ENCODE measurements around the gene PALLD.

PALLD gene

GRCh38 chr4:168636040-168636439 is 139.2 kb downstream of the PALLD start:
- Histone ChIP-seq H3K4me3 (ENCODE audit: low read depth, low read length, poor library complexity, severe bottlenecking) (no peak overlapping the region), H3K79me2 (ENCODE audit: insufficient read depth, low read length) (no peaks in the 10 kb centered on the region), H3K4me2 (ENCODE audit: low read length) (no peak overlapping the region), H3K9me3 (ENCODE audit: low read length) (no peaks in the 10 kb centered on the region), H3K27ac (ENCODE audit: low read depth, low read length, poor library complexity, severe bottlenecking) (no peak overlapping the region), H3K9me2 (ENCODE audit: low read depth, low read length) (no peaks in the 10 kb centered on the region), H3F3A (ENCODE audit: insufficient read depth, low read length) (no peaks in the 10 kb centered on the region), H3K27me3 (ENCODE audit: insufficient read depth, low read length) (no peaks in the 10 kb centered on the region), H3K4me1 (ENCODE audit: insufficient read depth, low read length, severe bottlenecking) (no peaks in the 10 kb centered on the region), H3K9ac (ENCODE audit: low read length) (no peak overlapping the region), H2AFZ (ENCODE audit: low read length) (no peak overlapping the region), H4K20me1 (ENCODE audit: insufficient read depth, low read length) (no peaks in the 10 kb centered on the region), H3K36me3 (ENCODE audit: insufficient read depth, low read length) (no peaks in the 10 kb centered on the region)
- TF ChIP-seq CTCF (IDR thresholded peaks at IDR 0.05; ENCODE audit: low read length), result no peak
- TF ChIP-seq EZH2 (IDR thresholded peaks at IDR 0.05; ENCODE audit: borderline replicate concordance, low read length), result no peak

GRCh38 chr4:168636506-168637196 is 139.8 kb downstream of the PALLD start:
- no peak overlapping the region for H3K27ac ChIP-seq (ENCODE audit: low read depth, low read length, poor library complexity, severe bottlenecking)
- H2AFZ ChIP-seq (ENCODE audit: low read length), result no peak overlapping the region

GRCh38 chr4:168637872-168638756 is 141.3 kb downstream of the PALLD start:
- TF ChIP-seq EZH2 (IDR thresholded peaks at IDR 0.05; ENCODE audit: borderline replicate concordance, low read length) (no peak), CTCF (IDR thresholded peaks at IDR 0.05; ENCODE audit: low read length) (no peak)
- H3K9ac ChIP-seq (ENCODE audit: low read length), result no peak overlapping the region
- H4K20me1 ChIP-seq (ENCODE audit: insufficient read depth, low read length), result no peaks in the 10 kb centered on the region
- no peak overlapping the region for H3K4me3 ChIP-seq (ENCODE audit: low read depth, low read length, poor library complexity, severe bottlenecking)
- no peak overlapping the region for H2AFZ ChIP-seq (ENCODE audit: low read length)
- H3K4me2 ChIP-seq (ENCODE audit: low read length), result no peak overlapping the region
- no peaks in the 10 kb centered on the region for H3K79me2 ChIP-seq (ENCODE audit: insufficient read depth, low read length)
- no peaks in the 10 kb centered on the region for H3K36me3 ChIP-seq (ENCODE audit: insufficient read depth, low read length)
- no peaks in the 10 kb centered on the region for H3F3A ChIP-seq (ENCODE audit: insufficient read depth, low read length)
- H3K9me3 ChIP-seq (ENCODE audit: low read length), result no peaks in the 10 kb centered on the region
- no peaks in the 10 kb centered on the region for H3K9me2 ChIP-seq (ENCODE audit: low read depth, low read length)
- H3K4me1 ChIP-seq (ENCODE audit: insufficient read depth, low read length, severe bottlenecking), result no peaks in the 10 kb centered on the region
- no peak overlapping the region for H3K27ac ChIP-seq (ENCODE audit: low read depth, low read length, poor library complexity, severe bottlenecking)
- H3K27me3 ChIP-seq (ENCODE audit: insufficient read depth, low read length), result no peaks in the 10 kb centered on the region

More at GRCh38 chr4:168636506-168637196, 139.8 kb downstream of the PALLD start:
- H3K9me3 ChIP-seq (ENCODE audit: low read length), result no peaks in the 10 kb centered on the region
- no peaks in the 10 kb centered on the region for H3K4me1 ChIP-seq (ENCODE audit: insufficient read depth, low read length, severe bottlenecking)
- no peaks in the 10 kb centered on the region for H4K20me1 ChIP-seq (ENCODE audit: insufficient read depth, low read length)
- no peaks in the 10 kb centered on the region for H3K9me2 ChIP-seq (ENCODE audit: low read depth, low read length)
- TF ChIP-seq CTCF (IDR thresholded peaks at IDR 0.05; ENCODE audit: low read length) (no peak), EZH2 (IDR thresholded peaks at IDR 0.05; ENCODE audit: borderline replicate concordance, low read length) (no peak)
- H3K4me3 ChIP-seq (ENCODE audit: low read depth, low read length, poor library complexity, severe bottlenecking), result no peak overlapping the region
- H3K36me3 ChIP-seq (ENCODE audit: insufficient read depth, low read length), result no peaks in the 10 kb centered on the region
- H3K4me2 ChIP-seq (ENCODE audit: low read length), result no peak overlapping the region
- H3K79me2 ChIP-seq (ENCODE audit: insufficient read depth, low read length), result no peaks in the 10 kb centered on the region
- H3K9ac ChIP-seq (ENCODE audit: low read length), result no peak overlapping the region
- no peaks in the 10 kb centered on the region for H3K27me3 ChIP-seq (ENCODE audit: insufficient read depth, low read length)
- H3F3A ChIP-seq (ENCODE audit: insufficient read depth, low read length), result no peaks in the 10 kb centered on the region
